CD4-positive, alpha-beta T cell treated with Interleukin-1 beta for 1 hour (primary cell): ENCODE results near the gene NAIF1.
"Not testable (repeated sequence)": the region's sequence is repeated elsewhere in the genome, so short reads cannot be mapped to it uniquely, and the experiment has no call there.

Experiments used
- DNase-seq, 2 donors: peaks; one replicate each; pipeline ENCODE4 v3.0.0-alpha.2; 2020 to 2022

NAIF1 gene

GRCh38 chr9:128082151-128082550, 15.0 kb upstream of the NAIF1 start:
- no peak for DNase-seq

DNA sequence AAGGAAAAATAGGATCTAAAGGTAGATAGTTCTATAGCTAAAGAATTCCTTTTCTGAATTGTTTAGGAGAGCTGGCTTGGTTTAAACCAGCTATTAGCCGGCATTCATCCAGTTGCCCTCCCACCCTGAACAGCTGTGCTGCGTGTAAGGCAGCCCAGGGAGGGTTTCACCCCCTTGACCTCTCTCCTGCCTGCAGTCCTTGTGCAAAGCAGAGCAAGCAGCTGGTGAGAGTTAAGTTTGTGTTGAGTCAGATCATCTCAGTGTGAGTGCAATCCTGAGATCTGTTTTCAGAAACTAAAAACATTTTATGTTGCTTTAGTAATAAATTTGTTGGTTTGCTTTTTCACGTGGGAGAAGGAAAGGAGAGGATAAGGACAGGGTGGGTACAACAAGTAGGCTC, 13.9 kb upstream of the NAIF1 start:
- no peak for DNase-seq

- no peak for DNase-seq
Observed at GRCh38 chr9:128080206-128080605, 13.1 kb upstream of the NAIF1 start.

DNA sequence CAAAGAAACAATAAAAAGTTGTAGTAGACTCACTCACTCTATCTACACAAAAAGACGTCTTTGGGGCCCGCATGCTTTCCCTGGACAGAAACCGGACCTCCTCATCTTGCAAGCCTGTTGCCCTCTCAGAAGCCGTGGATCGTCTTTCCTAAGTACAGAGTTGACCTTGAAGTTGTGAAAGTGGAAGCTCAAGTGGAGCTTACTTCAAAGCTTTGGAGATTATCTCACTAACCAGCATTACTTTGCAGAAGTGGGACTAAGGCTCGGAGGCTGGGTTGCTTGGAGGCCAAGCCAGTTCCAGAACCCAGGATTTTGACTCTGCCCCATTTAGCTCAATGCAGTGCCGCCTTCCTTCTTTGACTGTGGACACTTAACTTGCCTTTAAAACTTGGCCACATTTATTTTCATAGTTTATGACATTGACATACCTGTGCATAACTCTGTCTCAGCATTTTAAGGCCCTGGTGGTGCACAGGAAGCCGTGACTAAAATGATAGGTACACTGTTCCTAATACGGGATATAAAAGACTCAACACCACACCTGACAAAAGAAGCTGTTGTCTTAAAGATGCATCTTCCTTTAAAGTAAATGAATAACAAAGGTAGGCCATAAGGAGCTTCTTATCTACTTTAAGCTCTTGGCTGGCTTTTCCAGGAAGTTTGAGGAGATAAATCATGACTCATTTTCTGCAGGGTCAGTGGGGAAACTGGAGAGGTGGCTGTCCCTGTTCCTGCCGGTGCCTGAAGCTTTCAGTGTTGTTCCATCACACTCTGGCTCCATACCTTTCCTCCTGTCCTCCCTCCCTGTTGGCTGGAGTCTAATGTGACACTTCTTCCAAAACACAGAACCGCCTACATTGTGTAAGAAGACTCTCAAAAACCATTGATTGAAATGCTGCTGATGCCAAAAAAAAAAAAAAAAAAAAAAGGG, 11.6 kb upstream of the NAIF1 start:
- no peak for DNase-seq

- DNase-seq = no peak
Observed at GRCh38 chr9:128077847-128078503, 10.9 kb upstream of the NAIF1 start.

GRCh38 chr9:128073253-128073886, 6.2 kb upstream of the NAIF1 start:
- DNase-seq = no peak

DNA sequence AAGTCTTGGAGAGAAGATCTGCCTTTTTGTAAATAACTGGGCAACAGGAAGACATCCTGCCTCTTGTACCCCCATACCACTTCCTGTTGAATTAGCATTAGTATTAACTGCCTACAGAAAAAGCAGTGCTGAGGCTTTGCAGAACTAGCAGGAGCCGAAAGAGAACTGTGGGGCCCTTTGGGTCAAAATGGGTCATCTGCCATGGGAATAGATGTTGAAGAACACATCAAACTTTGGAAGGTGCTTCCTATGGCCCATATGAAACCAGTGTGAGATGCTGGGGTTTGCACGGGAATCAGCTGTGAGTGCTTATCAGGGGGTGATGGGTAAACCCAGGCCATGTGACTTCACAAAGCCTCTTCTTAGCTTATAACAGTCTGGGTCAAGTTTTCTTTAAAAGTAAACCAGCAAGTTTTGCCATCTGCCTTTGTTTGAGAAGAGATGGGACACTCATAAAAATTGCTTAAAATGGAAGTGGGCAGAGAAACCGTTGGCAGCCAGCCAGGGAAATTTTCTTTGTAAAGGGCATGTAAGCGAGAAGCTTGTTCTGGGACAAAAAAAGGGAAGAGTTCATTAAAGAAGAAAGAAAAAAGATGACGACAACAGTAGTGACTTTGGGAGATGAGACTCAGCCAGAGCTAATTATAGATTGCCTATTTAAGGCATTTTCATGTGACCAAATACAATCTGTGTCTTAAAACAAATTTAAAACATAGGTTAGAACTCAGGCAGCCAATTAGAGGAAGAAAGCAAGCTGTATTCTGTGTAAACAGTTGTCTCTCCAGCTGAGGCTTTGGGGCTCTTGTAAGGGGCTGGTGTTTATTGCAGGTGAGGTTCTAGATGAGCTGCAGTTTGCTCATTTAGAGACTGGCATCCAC, 5.3 kb upstream of the NAIF1 start:
- DNase-seq = peak; percentile 66 to 72

- DNase-seq = not testable (repeated sequence)
Observed at GRCh38 chr9:128071475-128071874, 4.4 kb upstream of the NAIF1 start.

DNA sequence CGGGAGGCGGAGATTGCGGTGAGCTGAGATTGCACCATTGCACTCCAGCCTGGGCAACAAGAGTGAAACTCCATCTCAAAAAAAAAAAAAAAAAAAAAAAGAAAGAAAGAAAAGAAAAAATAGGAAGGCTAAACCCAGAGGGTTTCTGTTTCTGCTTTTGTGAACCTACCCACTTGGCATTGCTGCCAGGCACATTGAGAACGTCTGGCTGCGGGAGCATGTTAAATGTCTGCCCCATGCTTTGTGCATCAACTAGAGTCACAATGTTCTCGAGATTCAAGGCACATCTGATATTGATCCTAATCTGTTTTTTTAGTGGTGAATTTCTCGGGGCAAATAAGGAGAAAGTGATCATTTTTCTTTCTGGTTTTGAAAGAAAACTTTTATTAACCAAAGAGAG, 3.8 kb upstream of the NAIF1 start:
- DNase-seq = peak in 1 of 2 donors; percentile 19

- peak in 1 of 2 donors; percentile 19 for DNase-seq
Observed at GRCh38 chr9:128068386-128069205, 1.5 kb upstream of the NAIF1 start.

DNA sequence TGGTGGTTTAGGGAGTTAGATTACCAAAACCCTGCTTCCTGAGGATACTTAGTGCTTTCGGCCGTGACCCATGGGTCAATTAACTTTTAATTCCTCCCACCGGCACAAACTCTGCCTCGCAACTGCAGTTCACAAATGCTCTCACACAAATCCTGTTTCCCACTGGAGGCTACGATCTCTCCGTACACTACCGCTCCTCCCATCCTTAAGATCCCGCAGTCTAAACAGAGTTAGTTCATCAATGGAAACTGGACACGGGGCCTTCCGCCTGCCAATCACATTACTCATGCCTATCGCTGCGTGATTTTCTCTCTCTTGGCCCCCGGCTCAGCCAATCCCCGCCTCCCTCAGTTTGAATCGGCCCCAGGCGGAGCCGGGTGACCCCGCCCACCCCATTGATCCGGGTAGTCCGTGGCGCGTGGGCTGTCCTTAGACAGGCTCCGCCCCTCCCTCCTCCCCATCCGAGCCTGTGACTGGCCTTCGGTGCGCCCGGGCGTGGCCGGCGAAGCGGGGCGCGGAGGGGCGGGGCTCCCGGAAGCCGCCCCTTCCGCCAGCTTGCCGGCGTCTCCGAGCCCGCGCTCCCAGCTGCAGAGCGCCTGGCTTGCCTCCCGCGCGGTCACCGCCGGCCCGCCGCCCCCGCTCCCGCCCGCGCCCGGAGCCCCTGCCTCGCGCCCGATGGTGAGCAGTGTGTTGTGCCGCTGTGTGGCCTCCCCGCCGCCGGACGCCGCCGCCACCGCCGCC, 695 bp upstream of the NAIF1 start, which contains the start of gene SLC25A25:
SLC25A25 (plus strand) TSS at position 588 of the 741 bp plus-strand sequence; CDS start at position 676, 88 bp downstream.
- DNase-seq = peak; percentile 100

GRCh38 chr9:128065907-128066712, 1.0 kb downstream of the NAIF1 start:
- DNase-seq = no peak

DNA sequence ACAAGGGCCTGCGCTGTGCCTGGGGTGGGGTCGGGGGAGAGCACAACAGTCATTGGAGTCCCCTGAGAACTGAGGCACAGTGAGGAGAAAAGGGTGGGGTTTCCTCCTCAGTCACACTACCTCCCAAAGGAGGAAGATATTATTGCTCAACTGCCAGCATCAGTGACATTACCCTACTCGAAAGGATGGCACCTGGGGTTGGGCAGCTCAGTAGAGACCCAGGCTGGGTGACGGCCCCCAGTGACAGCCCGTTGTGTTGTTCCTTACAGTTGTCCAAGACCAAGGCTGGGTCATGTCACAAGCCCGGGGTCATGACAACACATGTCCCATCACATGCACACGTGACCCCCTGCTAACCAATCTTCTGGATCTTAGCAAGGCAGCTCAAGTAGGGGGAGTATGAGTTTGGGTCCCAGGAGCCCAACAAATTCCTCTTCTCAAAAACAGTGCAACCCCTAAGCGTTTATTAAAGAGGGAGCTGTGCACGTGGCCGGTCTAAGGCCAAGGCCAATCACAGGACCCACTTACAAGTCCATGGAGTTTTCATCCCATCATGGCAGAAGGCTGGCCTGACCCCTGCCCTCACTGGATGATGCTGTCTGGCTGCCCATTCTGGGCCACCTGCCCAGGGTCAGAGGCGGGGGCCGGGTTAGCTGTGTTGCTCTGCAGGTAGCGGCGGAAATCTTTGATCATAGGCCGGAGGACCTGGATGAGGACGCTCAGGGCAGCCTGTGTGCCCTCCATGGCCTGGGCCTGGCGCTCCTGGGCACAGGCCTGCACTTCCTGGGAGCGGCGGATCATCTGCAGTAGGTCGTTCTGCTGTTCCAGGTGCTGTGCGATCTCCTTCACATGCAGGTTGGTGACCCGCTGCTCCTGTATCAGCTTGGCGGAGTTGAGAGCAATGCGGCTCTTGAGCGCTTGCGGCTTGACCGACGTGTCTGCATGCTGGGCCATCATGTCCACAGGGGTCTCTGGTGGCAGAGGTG, 4.0 kb downstream of the NAIF1 start:
- DNase-seq = peak in 1 of 2 donors; percentile 28

- DNase-seq = no peak
Observed at GRCh38 chr9:128062279-128062678, 4.8 kb downstream of the NAIF1 start.

- no peak for DNase-seq
Observed at GRCh38 chr9:128061275-128061960, 5.7 kb downstream of the NAIF1 start.

- no peak for DNase-seq
Observed at GRCh38 chr9:128059365-128059983, 7.6 kb downstream of the NAIF1 start.

DNA sequence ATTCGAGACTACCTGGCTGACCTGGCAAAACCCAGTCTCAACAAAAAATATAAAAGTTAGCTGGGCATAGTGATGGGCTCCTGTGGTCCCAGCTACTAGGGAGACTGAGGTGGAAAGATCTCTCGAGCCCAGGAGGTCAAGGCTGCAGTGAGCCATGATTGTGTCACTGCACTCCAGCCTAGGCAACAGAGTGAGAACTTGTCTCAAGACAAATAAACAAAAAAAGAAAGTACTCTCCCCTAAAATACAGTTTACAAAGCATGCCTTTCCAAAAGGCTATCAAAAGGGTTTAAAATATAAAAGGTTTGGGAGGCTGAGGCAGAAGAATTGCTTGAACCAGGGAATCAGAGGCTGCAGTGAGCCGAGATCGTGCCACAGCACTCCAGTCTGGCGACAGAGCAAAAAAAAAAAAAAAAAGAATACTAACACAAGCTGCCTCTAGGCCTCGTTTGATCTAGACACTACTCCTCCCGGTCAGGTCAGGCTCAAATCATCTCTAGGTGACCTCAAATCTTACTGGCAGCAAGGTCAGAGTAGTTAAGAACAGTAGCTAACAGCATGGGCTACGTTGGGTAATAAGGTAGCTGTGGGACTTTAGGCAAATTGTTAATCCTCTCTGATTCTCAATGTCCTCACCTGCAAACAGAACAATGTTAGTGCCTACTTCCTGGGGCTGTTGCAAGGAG, 9.3 kb downstream of the NAIF1 start:
- no peak for DNase-seq
